ENCODE results near the gene PTGIR. TPM values are rescaled to one million over a fixed set of nuclear protein-coding genes. Genes with fewer than 3 reads are reported as not detected.

Gene PTGIR
- total RNA-seq, 1 experiment from 2014 or later: not detected

GRCh38 chr19:46601318-46602224, 23.3 kb downstream of the PTGIR start, which contains the start of gene CALM3:
TSS of gene CALM3 (plus strand) at chr19:46601330. CDS start at chr19:46601435, 105 bp downstream.
- intact Hi-C loops (cut with micrococcal nuclease): loop anchor here (2.0 kb wide), 1 partner anchor 71 kb away; no protein-coding TSS in a partner anchor
- Mint-ChIP-seq H3K27me3 (ENCODE audit: insufficient read depth, unreplicated experiment) (no peaks in the 10 kb centered on the region), H3K27ac (ENCODE audit: low read depth, unreplicated experiment) (peak within 1 kb of the TSS; percentile 100), H3K4me3 (ENCODE audit: unreplicated experiment) (peak within 1 kb of the TSS; percentile 96), H3K9me3 (ENCODE audit: unreplicated experiment) (no peaks in the 10 kb centered on the region), H3K4me1 (ENCODE audit: insufficient read depth, unreplicated experiment) (peaks cover 4% of the 10 kb centered on the region), H3K36me3 (ENCODE audit: insufficient read depth, unreplicated experiment) (peaks cover 25% of the 10 kb centered on the region)
- no peak for DNase-seq (ENCODE audit: unreplicated experiment)
- CTCF ChIA-PET: interaction anchor here (0.6 to 2.6 kb wide), 10 partner anchors 12 to 199 kb away, joined by 3 to 14 read pairs (median 4); no protein-coding TSS in a partner anchor
- TSS peak; percentile 75 for BruUV-seq (replicated peaks)
- POLR2A ChIA-PET: interaction anchor here (0.5 to 3.5 kb wide), 25 partner anchors 8 to 1156 kb away, joined by 3 to 40 read pairs (median 5); partner anchors contain the start of genes DACT3, PRKD2, SLC1A5 and ZC3H4
- TF ChIP-seq CTCF (IDR thresholded peaks at IDR 0.05; ENCODE audit: unreplicated experiment): no peak

GRCh38 chr19:46600384-46601317, 24.2 kb downstream of the PTGIR start:
- intact Hi-C loops (cut with micrococcal nuclease): loop anchor here (2.0 kb wide), 1 partner anchor 70 kb away; no protein-coding TSS in a partner anchor

GRCh38 chr19:46599716-46600373, 25.0 kb downstream of the PTGIR start:
- no TSS peak for BruUV-seq (replicated peaks)
- Mint-ChIP-seq H3K9me3 (ENCODE audit: unreplicated experiment) (no peaks in the 10 kb centered on the region), H3K27ac (ENCODE audit: low read depth, unreplicated experiment) (peak overlapping the region; percentile 100), H3K4me1 (ENCODE audit: insufficient read depth, unreplicated experiment) (peaks cover 4% of the 10 kb centered on the region), H3K36me3 (ENCODE audit: insufficient read depth, unreplicated experiment) (peaks cover 9% of the 10 kb centered on the region), H3K4me3 (ENCODE audit: unreplicated experiment) (peak overlapping the region; percentile 96), H3K27me3 (ENCODE audit: insufficient read depth, unreplicated experiment) (no peaks in the 10 kb centered on the region)
- DNase-seq (ENCODE audit: unreplicated experiment): no peak
- intact Hi-C loops (cut with micrococcal nuclease): loop anchor here (2.0 kb wide), 1 partner anchor 69 kb away; no protein-coding TSS in a partner anchor
- CTCF ChIA-PET: interaction anchor here (0.7 to 1.3 kb wide), 4 partner anchors 12 to 62 kb away, joined by 3 to 4 read pairs (median 3); partner anchors contain the start of gene DACT3
- POLR2A ChIA-PET: interaction anchor here (0.6 to 3.5 kb wide), 25 partner anchors 9 to 627 kb away, joined by 3 to 40 read pairs (median 5); partner anchors contain the start of genes DACT3, PRKD2, SLC1A5 and ZC3H4
- TF ChIP-seq CTCF (IDR thresholded peaks at IDR 0.05; ENCODE audit: unreplicated experiment): no peak

More at GRCh38 chr19:46600384-46601317, 24.2 kb downstream of the PTGIR start:
- peak overlapping the region; percentile 96 for H3K4me3 Mint-ChIP-seq (ENCODE audit: unreplicated experiment)
- TSS peak; percentile 88 for BruUV-seq (replicated peaks)
- peak; percentile 98 for DNase-seq (ENCODE audit: unreplicated experiment)
- ChIA-PET CTCF (interaction anchor here (0.5 to 1.3 kb wide), 7 partner anchors 10 to 104 kb away, joined by 3 to 4 read pairs (median 3); partner anchors contain the start of gene DACT3), POLR2A (interaction anchor here (0.6 to 3.5 kb wide), 36 partner anchors 10 to 1126 kb away, joined by 3 to 40 read pairs (median 4); partner anchors contain the start of genes DACT3, PRKD2, SLC1A5 and ZC3H4)
- peaks cover 17% of the 10 kb centered on the region for H3K36me3 Mint-ChIP-seq (ENCODE audit: insufficient read depth, unreplicated experiment)
- peaks cover 4% of the 10 kb centered on the region for H3K4me1 Mint-ChIP-seq (ENCODE audit: insufficient read depth, unreplicated experiment)
- no peak for TF ChIP-seq CTCF (IDR thresholded peaks at IDR 0.05; ENCODE audit: unreplicated experiment)
- peak overlapping the region; percentile 100 for H3K27ac Mint-ChIP-seq (ENCODE audit: low read depth, unreplicated experiment)
- no peaks in the 10 kb centered on the region for H3K27me3 Mint-ChIP-seq (ENCODE audit: insufficient read depth, unreplicated experiment)
- H3K9me3 Mint-ChIP-seq (ENCODE audit: unreplicated experiment): no peaks in the 10 kb centered on the region
